GM04504 (cell line): Measurements from ENCODE around the gene DNAJB6.

Experiments used
- DNase-seq: peaks from one replicate; pipeline ENCODE4 v3.0.0-alpha.2; 2012; ENCODE audit warnings: low read depth

The DNAJB6 gene

DNA sequence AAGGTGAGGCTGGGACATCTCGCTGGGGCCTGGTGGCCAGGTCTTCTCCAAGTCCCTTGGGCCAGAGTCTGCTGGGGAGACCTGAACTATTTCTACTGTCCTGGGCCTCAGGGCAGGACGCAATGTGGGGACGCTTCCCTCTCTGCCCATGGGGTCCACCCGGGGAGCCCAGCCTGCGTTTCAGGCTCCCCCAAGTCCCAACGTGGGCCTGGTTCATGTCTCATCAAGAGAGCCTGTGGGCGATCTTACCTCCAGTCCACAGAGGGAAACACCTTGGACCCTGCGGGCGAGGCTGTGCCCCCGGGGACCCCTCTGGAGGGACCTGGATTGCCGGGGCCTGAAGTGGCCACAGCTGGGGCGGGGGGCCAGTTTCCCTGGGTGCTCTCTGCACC, 91.7 kb downstream of the DNAJB6 start:
- DNase-seq, result no peak

DNA sequence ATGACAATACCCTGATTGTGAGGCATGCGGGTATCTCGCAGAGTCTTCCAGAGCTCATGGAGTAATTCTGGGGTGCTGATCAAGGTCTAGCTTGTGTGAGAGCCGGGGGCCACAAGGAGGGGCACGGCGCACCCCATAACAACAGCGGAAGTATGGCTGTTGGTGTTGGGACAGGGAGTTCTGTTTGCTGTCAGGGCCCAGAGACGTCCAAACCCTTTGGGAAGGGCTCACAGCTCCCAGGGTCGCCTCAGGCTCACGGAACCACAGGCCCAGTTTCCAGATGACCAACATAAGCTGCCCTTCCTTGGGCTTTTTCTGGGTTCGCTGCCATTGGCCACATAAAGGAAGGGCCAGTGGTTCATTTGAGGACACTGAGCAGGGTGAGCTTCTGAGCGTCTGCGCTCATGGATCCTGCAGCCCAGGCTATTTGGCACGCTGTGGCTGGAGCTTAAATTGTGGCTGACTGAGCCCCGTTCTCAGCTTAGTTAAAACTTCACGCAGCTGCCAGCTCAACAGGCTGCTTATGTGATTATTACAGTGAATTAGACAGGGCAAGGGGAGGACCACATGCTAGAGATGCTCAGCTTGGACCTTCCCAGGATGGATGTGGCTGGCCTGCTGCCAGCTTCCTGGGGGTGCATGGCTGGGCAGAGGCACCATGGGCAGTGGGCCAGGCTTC, 92.3 kb downstream of the DNAJB6 start:
- DNase-seq, result no peak

GRCh38 chr7:157429680-157430224, 92.9 kb downstream of the DNAJB6 start:
- DNase-seq, result no peak

DNA sequence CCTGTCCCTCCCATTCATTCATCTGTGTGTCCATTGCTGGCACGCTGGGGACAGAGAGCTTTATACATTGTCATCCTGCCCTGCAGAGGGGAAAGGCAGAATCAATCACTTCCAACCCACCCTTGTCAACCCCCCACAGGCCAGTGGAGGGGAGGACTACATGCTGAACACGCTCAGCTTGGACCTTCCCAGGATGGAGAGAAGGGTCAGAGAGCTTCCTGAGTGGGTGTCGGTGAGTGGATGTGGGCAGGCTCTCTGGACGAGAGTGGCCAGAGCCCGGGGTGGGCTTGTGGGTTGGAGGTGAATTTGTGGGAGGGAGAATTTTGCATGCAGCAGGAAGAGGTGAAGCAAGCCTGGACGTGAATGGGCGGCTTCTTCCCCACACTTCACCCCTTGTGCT, 93.9 kb downstream of the DNAJB6 start:
- DNase-seq, result no peak

GRCh38 chr7:157431173-157431950, 94.6 kb downstream of the DNAJB6 start:
- DNase-seq, result no peak

GRCh38 chr7:157431951-157432540, 95.2 kb downstream of the DNAJB6 start:
- no peak for DNase-seq

- DNase-seq, result no peak
Observed at GRCh38 chr7:157432541-157432956, 95.7 kb downstream of the DNAJB6 start.

- no peak for DNase-seq
Observed at GRCh38 chr7:157432957-157433576, 96.3 kb downstream of the DNAJB6 start.

- DNase-seq, result no peak
Observed at GRCh38 chr7:157433628-157434027, 96.8 kb downstream of the DNAJB6 start.

DNA sequence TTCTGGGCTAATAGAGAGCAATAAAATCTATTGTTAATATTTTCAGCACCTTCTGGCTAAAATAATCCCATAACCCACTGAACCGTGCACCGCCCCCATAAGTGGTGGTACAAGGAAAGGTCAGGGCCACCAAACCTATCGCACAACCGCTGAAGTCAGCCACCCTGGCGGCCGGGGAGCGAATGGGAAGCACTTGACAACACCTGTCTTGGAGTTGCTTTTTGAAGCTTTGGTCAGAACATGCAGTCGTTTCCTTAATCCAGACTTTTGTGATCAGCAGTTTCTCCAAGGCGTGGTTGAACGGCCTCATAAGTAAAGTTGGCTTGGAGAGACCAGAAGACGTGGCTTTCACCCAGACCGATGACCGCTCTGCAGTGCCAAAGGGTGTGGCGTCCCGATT, 97.4 kb downstream of the DNAJB6 start:
- DNase-seq, result no peak

- no peak for DNase-seq
Observed at GRCh38 chr7:157434701-157435100, 97.9 kb downstream of the DNAJB6 start.

DNA sequence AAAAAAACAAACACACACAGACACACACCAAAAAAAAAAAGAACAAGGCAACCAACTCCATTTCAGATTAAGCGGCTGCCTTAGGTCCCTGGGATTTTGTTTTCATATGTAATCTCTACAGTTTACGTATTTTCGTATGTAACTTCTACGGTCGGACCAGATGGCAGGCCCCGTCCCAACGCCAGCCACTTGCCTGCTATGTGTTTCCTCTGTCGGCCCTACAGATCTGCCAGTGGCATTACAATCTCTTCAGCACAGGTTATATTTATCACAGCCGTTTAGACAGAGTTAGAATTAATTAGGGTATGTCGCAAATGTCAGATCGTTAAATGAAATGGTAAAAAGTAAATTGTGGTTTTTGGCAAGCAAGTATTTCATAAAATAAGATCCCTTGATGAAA, 99.3 kb downstream of the DNAJB6 start:
- DNase-seq, result no peak

- no peak for DNase-seq
Observed at GRCh38 chr7:157436763-157437480, 100.1 kb downstream of the DNAJB6 start.

DNA sequence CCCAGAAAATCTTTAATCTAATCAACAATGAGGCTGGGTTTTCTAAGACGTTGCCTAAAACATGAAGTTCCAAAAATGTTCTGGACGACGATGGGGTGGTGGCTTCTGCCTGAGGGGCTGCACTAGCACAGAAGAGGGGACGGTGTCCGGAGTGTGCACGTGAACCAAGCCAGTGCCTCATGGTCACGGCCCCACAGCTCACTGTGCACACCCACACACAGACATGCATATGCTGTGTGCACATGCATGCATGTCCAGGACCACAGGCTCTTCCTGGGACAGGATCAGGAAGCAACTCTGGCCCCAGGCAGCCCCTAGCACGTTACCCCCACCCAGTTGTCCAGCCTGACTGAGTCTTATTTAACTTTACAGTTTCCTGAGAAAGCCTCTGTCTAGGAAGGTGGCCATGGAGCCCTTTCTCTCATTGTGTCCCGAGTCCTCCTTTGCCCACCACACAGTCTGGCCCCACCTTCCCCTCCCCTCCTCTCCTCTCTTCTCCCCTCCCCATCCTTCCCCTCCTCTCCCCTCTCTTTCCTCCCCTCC, 100.8 kb downstream of the DNAJB6 start:
- no peak for DNase-seq

GRCh38 chr7:157438121-157439025, 101.6 kb downstream of the DNAJB6 start:
- no peak for DNase-seq

GRCh38 chr7:157439149-157439548, 102.3 kb downstream of the DNAJB6 start:
- no peak for DNase-seq

- no peak for DNase-seq
Observed at GRCh38 chr7:157439761-157440160, 103.0 kb downstream of the DNAJB6 start.

- DNase-seq, result no peak
Observed at GRCh38 chr7:157440346-157441022, 103.7 kb downstream of the DNAJB6 start.

- no peak for DNase-seq
Observed at GRCh38 chr7:157441023-157441399, 104.2 kb downstream of the DNAJB6 start.

DNA sequence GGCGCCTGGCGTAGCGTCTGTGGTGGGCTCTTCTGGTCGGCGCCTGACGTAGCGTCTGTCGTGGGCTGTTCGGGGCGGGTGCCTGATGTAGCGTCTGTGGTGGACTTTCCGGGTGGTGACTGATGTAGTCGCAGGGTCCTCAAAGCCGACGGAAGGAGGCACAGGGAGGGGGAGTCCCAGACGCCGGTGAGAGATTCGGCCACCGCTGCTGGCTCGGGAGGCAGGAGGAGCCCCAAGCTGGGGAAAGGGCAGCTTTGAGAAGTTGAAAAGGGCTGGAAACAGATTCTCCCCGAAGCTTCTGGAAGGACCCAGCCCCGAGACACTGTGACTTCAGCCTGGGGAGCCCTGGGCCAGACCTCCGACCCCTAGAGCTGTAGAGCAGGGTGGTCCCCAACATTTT, 105.7 kb downstream of the DNAJB6 start:
- DNase-seq, result no peak
